Measurements from ENCODE around the gene DUSP6.

Gene DUSP6

GRCh38 chr12:89352492-89353187, at the start of gene DUSP6:
Gene DUSP6 (minus strand): TSS chr12:89352501. CDS start chr12:89352039, 462 bp downstream.
- Histone ChIP-seq H2AFZ (ENCODE audit: low read length, unreplicated experiment) (peak within 1 kb of the TSS; percentile 54), H3K79me2 (ENCODE audit: control insufficient read depth, insufficient read depth, low read length, unreplicated experiment) (peaks cover 56% of the 10 kb centered on the region), H3K27me3 (ENCODE audit: insufficient read depth, low read length) (no peaks in the 10 kb centered on the region), H3K27ac (ENCODE audit: low read depth, low read length) (peak within 1 kb of the TSS; percentile 86), H3K36me3 (ENCODE audit: insufficient read depth, low read length) (peaks cover 27% of the 10 kb centered on the region), H3K4me1 (ENCODE audit: control insufficient read depth, insufficient read depth, low read length, unreplicated experiment) (peaks cover 26% of the 10 kb centered on the region), H3K4me3 (ENCODE audit: low read depth, low read length) (peak within 1 kb of the TSS; percentile 93)

- H3K36me3 ChIP-seq (ENCODE audit: insufficient read depth, low read length): no peaks in the 10 kb centered on the region
- no peaks in the 10 kb centered on the region for H3K27me3 ChIP-seq (ENCODE audit: insufficient read depth, low read length)
- H2AFZ ChIP-seq (ENCODE audit: low read length, unreplicated experiment): no peak overlapping the region
- no peaks in the 10 kb centered on the region for H3K79me2 ChIP-seq (ENCODE audit: control insufficient read depth, insufficient read depth, low read length, unreplicated experiment)
- no peak overlapping the region for H3K27ac ChIP-seq (ENCODE audit: low read depth, low read length)
- no peaks in the 10 kb centered on the region for H3K4me1 ChIP-seq (ENCODE audit: control insufficient read depth, insufficient read depth, low read length, unreplicated experiment)
- H3K4me3 ChIP-seq (ENCODE audit: low read depth, low read length): no peak overlapping the region
Observed at GRCh38 chr12:89401433-89402058, 49.2 kb upstream of the DUSP6 start.

GRCh38 chr12:89400415-89400814, 48.1 kb upstream of the DUSP6 start:
- Histone ChIP-seq H3K36me3 (ENCODE audit: insufficient read depth, low read length) (no peaks in the 10 kb centered on the region), H3K27ac (ENCODE audit: low read depth, low read length) (no peak overlapping the region), H3K4me1 (ENCODE audit: control insufficient read depth, insufficient read depth, low read length, unreplicated experiment) (no peaks in the 10 kb centered on the region), H3K27me3 (ENCODE audit: insufficient read depth, low read length) (no peaks in the 10 kb centered on the region), H2AFZ (ENCODE audit: low read length, unreplicated experiment) (no peak overlapping the region), H3K4me3 (ENCODE audit: low read depth, low read length) (no peak overlapping the region), H3K79me2 (ENCODE audit: control insufficient read depth, insufficient read depth, low read length, unreplicated experiment) (no peaks in the 10 kb centered on the region)

GRCh38 chr12:89395712-89396111, 43.4 kb upstream of the DUSP6 start:
- Histone ChIP-seq H3K4me1 (ENCODE audit: control insufficient read depth, insufficient read depth, low read length, unreplicated experiment) (peaks cover 19% of the 10 kb centered on the region), H3K79me2 (ENCODE audit: control insufficient read depth, insufficient read depth, low read length, unreplicated experiment) (no peaks in the 10 kb centered on the region), H3K27me3 (ENCODE audit: insufficient read depth, low read length) (no peaks in the 10 kb centered on the region), H2AFZ (ENCODE audit: low read length, unreplicated experiment) (no peak overlapping the region), H3K4me3 (ENCODE audit: low read depth, low read length) (no peak overlapping the region), H3K27ac (ENCODE audit: low read depth, low read length) (no peak overlapping the region), H3K36me3 (ENCODE audit: insufficient read depth, low read length) (no peaks in the 10 kb centered on the region)

GRCh38 chr12:89393551-89394121, 41.3 kb upstream of the DUSP6 start:
- H3K27ac ChIP-seq (ENCODE audit: low read depth, low read length): no peak overlapping the region
- H3K36me3 ChIP-seq (ENCODE audit: insufficient read depth, low read length): no peaks in the 10 kb centered on the region
- H3K4me3 ChIP-seq (ENCODE audit: low read depth, low read length): no peak overlapping the region
- H2AFZ ChIP-seq (ENCODE audit: low read length, unreplicated experiment): no peak overlapping the region
- H3K4me1 ChIP-seq (ENCODE audit: control insufficient read depth, insufficient read depth, low read length, unreplicated experiment): peaks cover 30% of the 10 kb centered on the region
- H3K27me3 ChIP-seq (ENCODE audit: insufficient read depth, low read length): no peaks in the 10 kb centered on the region
- H3K79me2 ChIP-seq (ENCODE audit: control insufficient read depth, insufficient read depth, low read length, unreplicated experiment): no peaks in the 10 kb centered on the region

DNA sequence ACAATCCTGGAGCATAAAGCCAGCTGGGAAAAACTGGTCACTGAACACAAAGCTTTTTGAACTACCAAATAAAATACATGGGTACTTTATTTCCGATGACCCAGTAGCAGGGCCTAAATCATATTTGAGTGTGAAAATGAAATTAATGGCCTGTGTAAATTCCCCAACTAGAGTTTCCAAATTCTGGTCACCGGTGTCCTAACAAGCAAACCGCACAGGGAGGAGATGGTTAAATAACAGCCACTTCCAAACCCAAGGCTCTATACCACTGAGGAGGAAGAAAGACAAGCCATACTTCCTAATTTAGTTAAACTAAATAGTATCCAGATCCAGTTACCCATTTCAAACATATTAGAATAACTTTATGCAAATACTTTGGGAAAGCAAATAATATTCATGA, 40.1 kb upstream of the DUSP6 start:
- Histone ChIP-seq H3K4me1 (ENCODE audit: control insufficient read depth, insufficient read depth, low read length, unreplicated experiment) (peaks cover 30% of the 10 kb centered on the region), H3K79me2 (ENCODE audit: control insufficient read depth, insufficient read depth, low read length, unreplicated experiment) (no peaks in the 10 kb centered on the region)

DNA sequence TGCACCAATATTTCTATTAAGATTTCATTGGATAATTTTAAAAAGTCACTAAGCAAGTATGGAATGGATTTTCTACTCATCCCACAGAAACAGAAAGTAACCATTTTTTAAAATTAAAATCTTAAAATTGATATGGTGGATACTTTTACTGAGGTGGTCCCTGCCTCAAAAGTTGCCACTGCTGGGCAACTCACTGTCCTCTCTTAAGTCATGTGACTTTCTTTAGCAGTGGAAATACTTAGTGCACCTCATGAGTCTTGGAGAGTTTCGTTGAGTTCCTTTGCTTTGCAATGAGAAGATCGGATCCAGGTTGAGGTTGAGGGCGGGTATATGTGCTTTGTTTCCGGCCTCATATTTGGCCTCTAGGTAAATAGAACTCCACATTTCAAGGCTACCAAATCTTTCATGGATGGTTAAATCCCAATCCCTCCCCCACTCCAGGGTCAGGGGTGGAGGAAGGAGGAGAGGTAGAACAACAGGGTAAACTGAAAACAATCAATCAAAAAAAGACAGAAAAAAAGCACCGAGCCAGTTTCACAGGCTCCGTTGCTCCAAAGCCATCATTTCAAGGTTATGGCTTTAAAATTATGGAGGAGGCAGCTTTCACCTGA, 39.5 kb upstream of the DUSP6 start:
- peaks cover 30% of the 10 kb centered on the region for H3K4me1 ChIP-seq (ENCODE audit: control insufficient read depth, insufficient read depth, low read length, unreplicated experiment)
- peak overlapping the region; percentile 89 for H3K27ac ChIP-seq (ENCODE audit: low read depth, low read length)
- no peaks in the 10 kb centered on the region for H3K36me3 ChIP-seq (ENCODE audit: insufficient read depth, low read length)
- H3K4me3 ChIP-seq (ENCODE audit: low read depth, low read length): no peak overlapping the region
- H3K79me2 ChIP-seq (ENCODE audit: control insufficient read depth, insufficient read depth, low read length, unreplicated experiment): no peaks in the 10 kb centered on the region
- H2AFZ ChIP-seq (ENCODE audit: low read length, unreplicated experiment): no peak overlapping the region
- no peaks in the 10 kb centered on the region for H3K27me3 ChIP-seq (ENCODE audit: insufficient read depth, low read length)

More for the DNA sequence above, 40.1 kb upstream of the DUSP6 start:
- Histone ChIP-seq H3K27me3 (ENCODE audit: insufficient read depth, low read length) (no peaks in the 10 kb centered on the region), H3K27ac (ENCODE audit: low read depth, low read length) (no peak overlapping the region), H3K36me3 (ENCODE audit: insufficient read depth, low read length) (no peaks in the 10 kb centered on the region), H2AFZ (ENCODE audit: low read length, unreplicated experiment) (no peak overlapping the region), H3K4me3 (ENCODE audit: low read depth, low read length) (no peak overlapping the region)

DNA sequence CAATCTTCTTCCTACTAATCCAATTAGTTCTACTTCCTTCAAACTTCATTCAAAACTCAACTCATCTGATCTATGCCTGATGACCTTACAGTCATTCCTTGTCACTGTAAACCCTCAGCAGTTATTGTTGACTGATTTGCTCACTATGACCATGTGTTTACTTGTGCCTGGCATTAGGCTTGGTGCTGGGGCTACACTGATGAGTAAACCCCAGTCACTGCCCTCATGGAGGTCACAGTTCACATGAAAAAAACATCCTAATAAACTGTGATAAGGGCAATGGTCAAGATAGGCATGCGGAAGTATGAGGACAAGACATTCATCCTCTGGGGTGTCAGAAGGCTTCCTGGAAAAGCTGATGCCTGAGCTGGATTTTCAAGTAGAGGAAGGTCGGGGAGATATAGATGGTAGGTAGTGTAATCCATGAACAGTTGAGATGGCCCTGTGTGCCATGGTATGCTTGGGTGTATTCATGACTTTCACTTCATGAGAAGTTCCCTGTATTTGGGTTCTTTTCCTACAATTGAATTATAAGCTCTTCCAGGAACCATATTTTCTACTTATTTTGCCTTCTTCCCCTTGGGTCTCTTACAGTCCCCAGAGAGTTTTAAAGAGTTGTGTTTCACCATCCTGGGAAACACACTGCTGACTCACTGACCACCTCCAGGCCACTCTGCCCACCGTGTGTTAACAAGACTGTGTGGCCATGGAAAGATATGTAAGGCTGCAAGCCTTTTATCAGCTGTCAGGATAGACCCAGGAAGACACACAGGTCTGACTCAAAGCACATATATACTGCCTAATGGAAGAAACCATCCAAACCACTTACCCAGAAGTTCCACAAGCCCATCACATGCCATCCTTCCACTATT, 38.7 kb upstream of the DUSP6 start:
- Histone ChIP-seq H3K4me1 (ENCODE audit: control insufficient read depth, insufficient read depth, low read length, unreplicated experiment) (peaks cover 33% of the 10 kb centered on the region), H3K27ac (ENCODE audit: low read depth, low read length) (peak overlapping the region; percentile 89)

DNA sequence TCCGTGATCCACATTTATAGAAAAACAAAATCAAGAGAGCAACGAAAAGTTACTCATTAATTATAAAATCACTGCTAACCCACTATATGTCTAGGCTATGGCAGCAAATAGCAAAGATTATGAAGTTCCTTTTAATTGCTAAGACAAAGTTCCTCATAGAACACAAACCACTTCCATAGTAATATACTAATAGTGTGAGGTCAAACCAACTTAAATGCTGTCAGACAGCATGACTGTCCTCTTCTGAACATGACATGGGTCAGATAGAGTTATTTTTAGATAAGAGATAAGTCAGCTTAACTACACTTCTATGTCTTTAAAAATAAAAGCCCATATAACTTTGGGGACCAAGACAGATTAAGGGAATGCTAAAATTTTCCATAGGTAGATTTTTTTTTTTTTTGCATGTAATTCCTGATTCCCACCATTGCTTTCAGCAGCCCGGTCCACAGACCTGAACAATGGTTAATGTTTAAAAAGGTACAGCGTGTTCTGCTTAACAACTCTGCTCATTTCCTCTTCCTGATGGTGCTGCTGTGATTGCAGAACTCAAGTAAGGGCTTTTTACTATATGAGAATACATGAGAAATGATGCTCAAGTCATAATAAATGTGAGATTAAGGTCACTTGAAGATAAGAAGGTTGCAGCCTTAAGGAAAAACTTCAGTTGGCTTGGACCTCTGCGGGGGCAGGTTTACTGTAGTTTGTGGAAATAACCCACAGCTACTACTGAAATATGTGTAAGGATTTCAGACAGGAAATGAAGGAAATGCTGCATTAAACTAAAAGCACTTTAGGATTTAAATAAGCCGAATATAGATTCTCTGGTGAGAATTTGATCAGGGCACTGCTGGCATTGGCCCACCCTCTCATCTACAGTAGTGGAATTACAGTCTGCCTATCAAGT, 37.7 kb upstream of the DUSP6 start:
- Histone ChIP-seq H3K4me1 (ENCODE audit: control insufficient read depth, insufficient read depth, low read length, unreplicated experiment) (peaks cover 37% of the 10 kb centered on the region), H2AFZ (ENCODE audit: low read length, unreplicated experiment) (peak overlapping the region; percentile 9), H3K4me3 (ENCODE audit: low read depth, low read length) (peak overlapping the region; percentile 6; the same call in 1 of the 2 replicates), H3K27me3 (ENCODE audit: insufficient read depth, low read length) (no peaks in the 10 kb centered on the region), H3K36me3 (ENCODE audit: insufficient read depth, low read length) (no peaks in the 10 kb centered on the region), H3K79me2 (ENCODE audit: control insufficient read depth, insufficient read depth, low read length, unreplicated experiment) (no peaks in the 10 kb centered on the region), H3K27ac (ENCODE audit: low read depth, low read length) (peak overlapping the region; percentile 89)

More for the DNA sequence above, 38.7 kb upstream of the DUSP6 start:
- Histone ChIP-seq H2AFZ (ENCODE audit: low read length, unreplicated experiment) (peak overlapping the region; percentile 61), H3K36me3 (ENCODE audit: insufficient read depth, low read length) (no peaks in the 10 kb centered on the region), H3K4me3 (ENCODE audit: low read depth, low read length) (peak overlapping the region; percentile 6; the same call in 1 of the 2 replicates), H3K79me2 (ENCODE audit: control insufficient read depth, insufficient read depth, low read length, unreplicated experiment) (no peaks in the 10 kb centered on the region), H3K27me3 (ENCODE audit: insufficient read depth, low read length) (no peaks in the 10 kb centered on the region)
